Measurements from ENCODE around the gene CMSS1. TPM values are rescaled to one million over a fixed set of nuclear protein-coding genes. Genes with fewer than 3 reads are reported as not detected.

Gene CMSS1
- total RNA-seq, 1 experiment from 2014 or later, result 117 TPM

GRCh38 chr3:100002599-100003350 is 185.1 kb downstream of the CMSS1 start:
- peak; percentile 89 for DNase-seq (ENCODE audit: unreplicated experiment)
- ChIA-PET POLR2A (interaction anchor here (0.5 to 4.9 kb wide), 28 partner anchors 9 to 598 kb away, joined by 3 to 32 read pairs (median 5); partner anchors contain the start of gene TBC1D23), CTCF (interaction anchor here (0.5 to 3.1 kb wide), 17 partner anchors 10 to 1100 kb away, joined by 3 to 19 read pairs (median 3); no protein-coding TSS in a partner anchor)
- H3K4me1 Mint-ChIP-seq (ENCODE audit: insufficient read depth, unreplicated experiment), result peaks cover 60% of the 10 kb centered on the region
- H3K9me3 Mint-ChIP-seq (ENCODE audit: unreplicated experiment), result no peaks in the 10 kb centered on the region
- peak overlapping the region; percentile 75 for H3K27ac Mint-ChIP-seq (ENCODE audit: low read depth, unreplicated experiment)
- intact Hi-C loops (cut with micrococcal nuclease), result loop anchor here (5.0 kb wide), 2 partner anchors 40 to 75 kb away; no protein-coding TSS in a partner anchor
- TF ChIP-seq CTCF (IDR thresholded peaks at IDR 0.05; ENCODE audit: unreplicated experiment), result no peak
- peak overlapping the region; percentile 31 for H3K4me3 Mint-ChIP-seq (ENCODE audit: unreplicated experiment)
- no peaks in the 10 kb centered on the region for H3K27me3 Mint-ChIP-seq (ENCODE audit: insufficient read depth, unreplicated experiment)
- no TSS peak for BruUV-seq (replicated peaks)
- H3K36me3 Mint-ChIP-seq (ENCODE audit: insufficient read depth, unreplicated experiment), result no peaks in the 10 kb centered on the region

GRCh38 chr3:100003609-100004503 is 186.2 kb downstream of the CMSS1 start:
- no peak for DNase-seq (ENCODE audit: unreplicated experiment)
- intact Hi-C loops (cut with micrococcal nuclease), result loop anchor here (5.0 kb wide), 2 partner anchors 38 to 77 kb away; no protein-coding TSS in a partner anchor
- Mint-ChIP-seq H3K27ac (ENCODE audit: low read depth, unreplicated experiment) (no peak overlapping the region), H3K9me3 (ENCODE audit: unreplicated experiment) (no peaks in the 10 kb centered on the region), H3K36me3 (ENCODE audit: insufficient read depth, unreplicated experiment) (no peaks in the 10 kb centered on the region), H3K4me3 (ENCODE audit: unreplicated experiment) (no peak overlapping the region), H3K27me3 (ENCODE audit: insufficient read depth, unreplicated experiment) (no peaks in the 10 kb centered on the region), H3K4me1 (ENCODE audit: insufficient read depth, unreplicated experiment) (peaks cover 57% of the 10 kb centered on the region)
- POLR2A ChIA-PET, result interaction anchor here (1.0 to 4.9 kb wide), 20 partner anchors 8 to 258 kb away, joined by 3 to 32 read pairs (median 6); partner anchors contain the start of gene TBC1D23
- no peak for TF ChIP-seq CTCF (IDR thresholded peaks at IDR 0.05; ENCODE audit: unreplicated experiment)
- CTCF ChIA-PET, result interaction anchor here (0.6 to 2.4 kb wide), 6 partner anchors 9 to 788 kb away, joined by 3 to 10 read pairs (median 3); no protein-coding TSS in a partner anchor
- BruUV-seq (replicated peaks), result no TSS peak

- intact Hi-C loops (cut with micrococcal nuclease), result loop anchor here (5.0 kb wide), 2 partner anchors 37 to 78 kb away; no protein-coding TSS in a partner anchor
- no TSS peak for BruUV-seq (replicated peaks)
Observed at GRCh38 chr3:100004931-100005330, 187.3 kb downstream of the CMSS1 start.

More at GRCh38 chr3:100004931-100005330, 187.3 kb downstream of the CMSS1 start:
- POLR2A ChIA-PET, result interaction anchor here (1.9 to 4.9 kb wide), 2 partner anchors 27 to 39 kb away, joined by 6 to 30 read pairs; no protein-coding TSS in a partner anchor
- no peak overlapping the region for H3K27ac Mint-ChIP-seq (ENCODE audit: low read depth, unreplicated experiment)
- CTCF ChIA-PET, result interaction anchor here (0.6 to 1.3 kb wide), 3 partner anchors 114 to 162 kb away, joined by 3 read pairs; no protein-coding TSS in a partner anchor
- no peaks in the 10 kb centered on the region for H3K9me3 Mint-ChIP-seq (ENCODE audit: unreplicated experiment)
- no peaks in the 10 kb centered on the region for H3K27me3 Mint-ChIP-seq (ENCODE audit: insufficient read depth, unreplicated experiment)
- DNase-seq (ENCODE audit: unreplicated experiment), result no peak
- TF ChIP-seq CTCF (IDR thresholded peaks at IDR 0.05; ENCODE audit: unreplicated experiment), result no peak
- H3K4me1 Mint-ChIP-seq (ENCODE audit: insufficient read depth, unreplicated experiment), result peaks cover 50% of the 10 kb centered on the region
- H3K4me3 Mint-ChIP-seq (ENCODE audit: unreplicated experiment), result no peak overlapping the region
- no peaks in the 10 kb centered on the region for H3K36me3 Mint-ChIP-seq (ENCODE audit: insufficient read depth, unreplicated experiment)

All from MCF 10A (cell line).